ENCODE measurements around the gene PABPN1L. TPM values are rescaled to one million over a fixed set of nuclear protein-coding genes. Genes with fewer than 3 reads are reported as not detected.

PABPN1L gene
- total and polyA plus RNA-seq, 2 of the 4 experiments (the other 2 are of a cell fraction), result not detected

- no peak overlapping the region for H2BK5ac ChIP-seq (ENCODE audit: low read depth, low read length, poor library complexity, severe bottlenecking)
- DNase-seq (no peak), ATAC-seq (ENCODE audit: low read depth) (no peak)
- H2BK120ac ChIP-seq (ENCODE audit: low read depth, low read length), result no peak overlapping the region
- H4K8ac ChIP-seq (ENCODE audit: low read depth in 2 of 2, low read length in 2 of 2), result no peak overlapping the region
- 0 out of 2 replicates have a peak, but pooled peaks cover 2% of the 10 kb centered on the region for H3K36me3 ChIP-seq (ENCODE audit: control insufficient read depth, insufficient read depth, low read length)
- H4K20me1 ChIP-seq (ENCODE audit: insufficient read depth, low read length), result no peaks in the 10 kb centered on the region
- H2BK20ac ChIP-seq (ENCODE audit: low read depth, low read length), result no peak overlapping the region
- dilution Hi-C loops (cut with HindIII; ENCODE audit: low sequenced_read_pairs, unreplicated experiment), result no loop called here
- H2BK15ac ChIP-seq (ENCODE audit: low read depth, low read length), result no peak overlapping the region
- H3K9me1 ChIP-seq (ENCODE audit: insufficient read depth, low read length), result no peaks in the 10 kb centered on the region
- CTCF ChIA-PET, result no interaction called here
- H4K91ac ChIP-seq (ENCODE audit: insufficient read depth, low read depth, low read length), result no peak overlapping the region
- H3K18ac ChIP-seq (ENCODE audit: low read depth, low read length), result no peak overlapping the region
- WGBS, 2 experiments (ENCODE audit: extremely low coverage in 2 of 2, insufficient read length in 1 of 2), result 88% methylated on average over 11 of the region's 24 CpGs; no CpG with 5 or more reads in 1 of the 2 experiments
- no peak overlapping the region for H2AK9ac ChIP-seq (replicated peaks; ENCODE audit: low read depth, low read length, poor library complexity)
- no peak overlapping the region for H4K5ac ChIP-seq (ENCODE audit: low read depth, low read length)
- no peak overlapping the region for H3K14ac ChIP-seq (replicated peaks; ENCODE audit: low read depth, low read length)
- no peaks in the 10 kb centered on the region for H3K79me1 ChIP-seq (ENCODE audit: low read depth in 1 of 2, low read length in 2 of 2)
- no peak overlapping the region for H3K9ac ChIP-seq (ENCODE audit: low read depth, low read length)
- no peak overlapping the region for H3K4me3 ChIP-seq (ENCODE audit: insufficient read depth, low read depth, low read length)
- H3K4me1 ChIP-seq (ENCODE audit: control insufficient read depth, insufficient read depth, low read length), result no peaks in the 10 kb centered on the region
- no peak overlapping the region for H2AK5ac ChIP-seq (ENCODE audit: low read depth, low read length)
- H3K9me3 ChIP-seq (ENCODE audit: control insufficient read depth, insufficient read depth, low read length), result no peaks in the 10 kb centered on the region
- no peak overlapping the region for H2AFZ ChIP-seq (replicated peaks; ENCODE audit: low read length, poor library complexity)
- BruUV-seq (replicated peaks), result no TSS peak
- no peak overlapping the region for H3K4me2 ChIP-seq (ENCODE audit: low read depth, low read length)
- H3K27me3 ChIP-seq (ENCODE audit: control insufficient read depth, insufficient read depth, low read length), result peaks cover 33% of the 10 kb centered on the region
- no peak overlapping the region for H3K23ac ChIP-seq (ENCODE audit: low read depth, low read length)
- intact Hi-C loops (cut with micrococcal nuclease), result no loop called here
- H3K4ac ChIP-seq (ENCODE audit: low read depth, low read length), result no peak overlapping the region
- TF ChIP-seq RAD21 (IDR thresholded peaks at IDR 0.05; ENCODE audit: low read length) (no peak), CHD1 (IDR thresholded peaks at IDR 0.05; ENCODE audit: low read depth, low read length) (no peak), FOS (IDR thresholded peaks at IDR 0.05; ENCODE audit: low read depth, low read length) (no peak), MXI1 (IDR thresholded peaks at IDR 0.05; ENCODE audit: borderline replicate concordance, low read depth, low read length) (no peak), RCOR1 (IDR thresholded peaks at IDR 0.05; ENCODE audit: insufficient replicate concordance, low read length) (no peak), MAFK (IDR thresholded peaks at IDR 0.05; ENCODE audit: low read depth, low read length) (no peak), RFX5 (IDR thresholded peaks at IDR 0.05; ENCODE audit: low read depth, low read length) (no peak), USF2 (IDR thresholded peaks at IDR 0.05; ENCODE audit: low read depth, low read length) (no peak), NFE2L2 (IDR thresholded peaks at IDR 0.05; ENCODE audit: low read depth, low read length) (no peak), CEBPB (IDR thresholded peaks at IDR 0.05; ENCODE audit: low read depth, low read length) (no peak), ELK1 (IDR thresholded peaks at IDR 0.05; ENCODE audit: borderline replicate concordance, low read depth, low read length) (no peak), BHLHE40 (IDR thresholded peaks at IDR 0.05; ENCODE audit: low read depth, low read length) (no peak), SMC3 (IDR thresholded peaks at IDR 0.05; ENCODE audit: low read depth, low read length) (no peak), POLR2A (IDR thresholded peaks at IDR 0.05; ENCODE audit: low read depth, low read length) (no peak), MAZ (IDR thresholded peaks at IDR 0.05; ENCODE audit: borderline replicate concordance, low read depth, low read length) (no peak), CTCF (conservative IDR thresholded peaks at IDR 0.05; ENCODE audit: low read depth, low read length) (no peak)
- H3K27ac ChIP-seq (ENCODE audit: insufficient read depth, low read length), result no peak overlapping the region
- H3K56ac ChIP-seq (ENCODE audit: extremely low read depth, insufficient read depth, low read length), result no peak overlapping the region
- POLR2A ChIA-PET (ENCODE audit: unreplicated experiment), result no interaction called here
- in situ Hi-C loops (cut with MboI; ENCODE audit: low sequenced_read_pairs), result no loop called here
Observed at GRCh38 chr16:88867581-88868246, 1.3 kb upstream of the PABPN1L start.

Data from IMR-90 (cell line).